D721Med (cell line): ENCODE measurements around the gene COMMD3.

Source experiments
- DNase-seq: peaks from one replicate; pipeline ENCODE4 v3.0.0; 2011; ENCODE audit warnings: low spot score; ENCODE audit not compliant: insufficient read length
- FAIRE-seq: peaks from 2 replicates; lab custom pipeline; 2011; peaks lifted over from hg19 to GRCh38; lab: Jason Lieb, UNC
- CTCF ChIP-seq: IDR thresholded peaks from 2 replicates; pipeline ENCODE4 v1.5.1; 2012; ENCODE audit warnings: mild to moderate bottlenecking, control low read depth; ENCODE audit not compliant: insufficient read depth; ENCODE audit errors: missing control alignments

Gene COMMD3

GRCh38 chr10:22368402-22368801 is 52.2 kb downstream of the COMMD3 start:
- DNase-seq (no peak), FAIRE-seq (no peak)
- TF ChIP-seq CTCF = no peak

GRCh38 chr10:22368981-22369380 is 52.8 kb downstream of the COMMD3 start:
- DNase-seq = no peak
- TF ChIP-seq CTCF = no peak
- FAIRE-seq = no peak

- DNase-seq = no peak
- FAIRE-seq = no peak
Measured at GRCh38 chr10:22369434-22370072, 53.4 kb downstream of the COMMD3 start.

More at GRCh38 chr10:22369434-22370072, 53.4 kb downstream of the COMMD3 start:
- TF ChIP-seq CTCF = no peak
